ENCODE measurements around the gene LRIG1.

Gene LRIG1

GRCh38 chr3:66439666-66440344, 61.0 kb downstream of the LRIG1 start:
- Histone ChIP-seq H3K4me2 (ENCODE audit: low read depth, low read length) (no peak overlapping the region), H3K9me3 (replicated peaks; ENCODE audit: insufficient read depth, low read length) (no peaks in the 10 kb centered on the region), H4K20me1 (ENCODE audit: insufficient read depth, low read length) (no peaks in the 10 kb centered on the region), H3K79me2 (ENCODE audit: low read length) (peaks cover 64% of the 10 kb centered on the region), H3K9ac (ENCODE audit: low read length) (no peak overlapping the region), H3K4me3 (ENCODE audit: low read length) (no peak overlapping the region), H3K4me1 (ENCODE audit: low read length) (no peaks in the 10 kb centered on the region), H3K9me2 (replicated peaks; ENCODE audit: insufficient read depth, low read length) (no peaks in the 10 kb centered on the region), H2AFZ (ENCODE audit: low read length) (no peak overlapping the region), H3K27ac (ENCODE audit: low read length) (no peak overlapping the region), H3K36me3 (replicated peaks; ENCODE audit: insufficient read depth, low read length) (no peaks in the 10 kb centered on the region), H3F3A (ENCODE audit: insufficient read depth, low read length) (no peaks in the 10 kb centered on the region), H3K27me3 (replicated peaks; ENCODE audit: insufficient read depth, low read length) (no peaks in the 10 kb centered on the region)
- TF ChIP-seq EZH2 (optimal IDR thresholded peaks at IDR 0.05; ENCODE audit: low read depth, low read length) (no peak), EZH2phosphoT487 (IDR thresholded peaks at IDR 0.05; ENCODE audit: low read length) (no peak), CTCF (IDR thresholded peaks at IDR 0.05; ENCODE audit: low read length) (no peak)
- DNase-seq: no peak

GRCh38 chr3:66438046-66438445, 62.8 kb downstream of the LRIG1 start:
- Histone ChIP-seq H3K79me2 (ENCODE audit: low read length) (peaks cover 75% of the 10 kb centered on the region), H3F3A (ENCODE audit: insufficient read depth, low read length) (no peaks in the 10 kb centered on the region), H3K9me3 (replicated peaks; ENCODE audit: insufficient read depth, low read length) (no peaks in the 10 kb centered on the region), H4K20me1 (ENCODE audit: insufficient read depth, low read length) (0 out of 2 replicates have a peak, but pooled peaks cover 4% of the 10 kb centered on the region), H3K4me1 (ENCODE audit: low read length) (no peaks in the 10 kb centered on the region), H3K27ac (ENCODE audit: low read length) (no peak overlapping the region), H3K4me3 (ENCODE audit: low read length) (no peak overlapping the region), H3K36me3 (replicated peaks; ENCODE audit: insufficient read depth, low read length) (no peaks in the 10 kb centered on the region), H3K9me2 (replicated peaks; ENCODE audit: insufficient read depth, low read length) (no peaks in the 10 kb centered on the region), H3K4me2 (ENCODE audit: low read depth, low read length) (no peak overlapping the region), H3K27me3 (replicated peaks; ENCODE audit: insufficient read depth, low read length) (no peaks in the 10 kb centered on the region), H2AFZ (ENCODE audit: low read length) (no peak overlapping the region), H3K9ac (ENCODE audit: low read length) (no peak overlapping the region)
- TF ChIP-seq CTCF (IDR thresholded peaks at IDR 0.05; ENCODE audit: low read length) (no peak), EZH2 (optimal IDR thresholded peaks at IDR 0.05; ENCODE audit: low read depth, low read length) (no peak), EZH2phosphoT487 (IDR thresholded peaks at IDR 0.05; ENCODE audit: low read length) (no peak)
- DNase-seq: no peak

GRCh38 chr3:66437341-66437929, 63.4 kb downstream of the LRIG1 start:
- Histone ChIP-seq H3F3A (ENCODE audit: insufficient read depth, low read length) (no peaks in the 10 kb centered on the region), H3K27ac (ENCODE audit: low read length) (no peak overlapping the region), H3K4me2 (ENCODE audit: low read depth, low read length) (no peak overlapping the region), H3K4me3 (ENCODE audit: low read length) (no peak overlapping the region), H3K9ac (ENCODE audit: low read length) (no peak overlapping the region), H3K79me2 (ENCODE audit: low read length) (peaks cover 81% of the 10 kb centered on the region), H3K27me3 (replicated peaks; ENCODE audit: insufficient read depth, low read length) (no peaks in the 10 kb centered on the region), H2AFZ (ENCODE audit: low read length) (no peak overlapping the region), H3K9me2 (replicated peaks; ENCODE audit: insufficient read depth, low read length) (no peaks in the 10 kb centered on the region), H3K4me1 (ENCODE audit: low read length) (no peaks in the 10 kb centered on the region), H3K9me3 (replicated peaks; ENCODE audit: insufficient read depth, low read length) (no peaks in the 10 kb centered on the region), H4K20me1 (ENCODE audit: insufficient read depth, low read length) (0 out of 2 replicates have a peak, but pooled peaks cover 5% of the 10 kb centered on the region), H3K36me3 (replicated peaks; ENCODE audit: insufficient read depth, low read length) (no peaks in the 10 kb centered on the region)
- no peak for DNase-seq
- TF ChIP-seq EZH2phosphoT487 (IDR thresholded peaks at IDR 0.05; ENCODE audit: low read length) (no peak), CTCF (IDR thresholded peaks at IDR 0.05; ENCODE audit: low read length) (no peak), EZH2 (optimal IDR thresholded peaks at IDR 0.05; ENCODE audit: low read depth, low read length) (no peak)

Data from MM.1S (cell line).